Tibial artery (tissue), 4 donors: ENCODE measurements around the gene RAB27B.

ENCODE experiments used
- DNase-seq, 2 donors: peaks; one replicate each; pipeline ENCODE4 v3.0.0-alpha.2; 2019
- H3K27ac ChIP-seq, 2 donors: fragments of 200-600 bp; sonication (generic) in 1 of 2; 1 replicate in 1 of 2; 2 replicates in 1 of 2; pipeline ENCODE4 v1.5.1; 2018 to 2019; ENCODE audit warnings: mild to moderate bottlenecking in 1 of 2
- H3K27me3 ChIP-seq, 2 donors: fragments of 200-600 bp; sonication (generic) in 1 of 2; one replicate each; pipeline versions ENCODE4 v1.5.1 to v1.6.0; 2016 to 2019
- H3K36me3 ChIP-seq, 3 donors: fragments of 200-600 bp; sonication (generic) in 2 of 3; one replicate each; pipeline ENCODE4 v1.5.1; 2016 to 2019; ENCODE audit warnings: mild to moderate bottlenecking in 2 of 3
- H3K4me1 ChIP-seq, 4 donors: fragments of 200-600 bp; sonication (generic) in 2 of 4; 1 replicate in 3 of 4; 2 replicates in 1 of 4; pipeline ENCODE4 v1.5.1; 2016 to 2019
- H3K4me3 ChIP-seq, 2 donors: fragments of 200-600 bp; sonication (generic) in 1 of 2; 1 replicate in 1 of 2; 2 replicates in 1 of 2; pipeline ENCODE4 v1.5.1; 2018 to 2019; ENCODE audit warnings: mild to moderate bottlenecking in 2 of 2
- H3K9me3 ChIP-seq, 3 donors: fragments of 200-600 bp; sonication (generic) in 1 of 3; one replicate each; pipeline ENCODE4 v1.5.1; 2016 to 2019
- intact Hi-C: fragments of 100-400 bp; cut with DNase I; formaldehyde crosslinking; loops from one replicate; pipeline ENCODE4 v1.15.0; 2023; ENCODE audit warnings: low total_unique reads
- TF ChIP-seq, protein P1 (sequence below), 2 experiments: fragments of 200-600 bp in 1 of 2; fragments of 450-650 bp in 1 of 2; IDR thresholded peaks; one replicate each; pipeline ENCODE4 v1.5.1; 2017 to 2019; ENCODE audit warnings: antibody characterized with exemption in 2 of 2, mild to moderate bottlenecking in 1 of 2, moderate library complexity in 1 of 2

Gene RAB27B

DNA sequence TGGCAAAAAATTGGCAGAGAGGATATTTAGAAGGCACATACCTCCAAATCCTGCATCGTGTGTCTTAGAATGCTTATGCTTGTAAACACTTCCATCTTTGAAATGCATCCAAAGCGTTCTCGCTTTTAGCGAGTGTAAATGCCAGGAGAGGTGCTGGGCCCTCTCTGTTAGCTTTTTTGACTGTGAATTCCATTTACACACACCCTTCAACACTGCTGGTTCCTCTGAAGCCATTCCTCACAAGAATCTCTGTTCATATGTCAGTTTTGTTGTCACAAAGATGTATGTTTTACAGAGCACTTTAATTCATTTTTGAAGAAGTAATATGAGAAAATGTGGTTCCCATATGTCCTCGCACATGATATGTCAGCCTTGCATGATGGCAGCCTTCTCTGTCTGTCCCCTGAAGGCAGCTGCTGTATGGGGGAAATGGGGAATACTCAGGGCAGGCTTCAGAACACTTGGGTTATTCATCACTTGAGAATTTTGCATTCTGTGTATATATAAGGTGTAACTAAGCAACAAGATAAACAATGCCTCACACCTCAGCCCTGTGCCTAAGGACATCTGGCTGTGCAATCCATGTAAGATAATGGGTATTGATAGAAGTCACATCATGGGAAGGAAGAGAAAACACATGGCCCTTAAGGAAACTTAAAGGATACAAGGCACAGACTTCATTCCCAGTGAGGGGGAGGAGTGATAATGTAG is 52.3 kb downstream of the RAB27B start:
- H3K27me3 ChIP-seq = no peaks in the 10 kb centered on the region
- intact Hi-C loops = no loop called here
- TF ChIP-seq, protein P1, sequence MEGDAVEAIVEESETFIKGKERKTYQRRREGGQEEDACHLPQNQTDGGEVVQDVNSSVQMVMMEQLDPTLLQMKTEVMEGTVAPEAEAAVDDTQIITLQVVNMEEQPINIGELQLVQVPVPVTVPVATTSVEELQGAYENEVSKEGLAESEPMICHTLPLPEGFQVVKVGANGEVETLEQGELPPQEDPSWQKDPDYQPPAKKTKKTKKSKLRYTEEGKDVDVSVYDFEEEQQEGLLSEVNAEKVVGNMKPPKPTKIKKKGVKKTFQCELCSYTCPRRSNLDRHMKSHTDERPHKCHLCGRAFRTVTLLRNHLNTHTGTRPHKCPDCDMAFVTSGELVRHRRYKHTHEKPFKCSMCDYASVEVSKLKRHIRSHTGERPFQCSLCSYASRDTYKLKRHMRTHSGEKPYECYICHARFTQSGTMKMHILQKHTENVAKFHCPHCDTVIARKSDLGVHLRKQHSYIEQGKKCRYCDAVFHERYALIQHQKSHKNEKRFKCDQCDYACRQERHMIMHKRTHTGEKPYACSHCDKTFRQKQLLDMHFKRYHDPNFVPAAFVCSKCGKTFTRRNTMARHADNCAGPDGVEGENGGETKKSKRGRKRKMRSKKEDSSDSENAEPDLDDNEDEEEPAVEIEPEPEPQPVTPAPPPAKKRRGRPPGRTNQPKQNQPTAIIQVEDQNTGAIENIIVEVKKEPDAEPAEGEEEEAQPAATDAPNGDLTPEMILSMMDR (IDR thresholded peaks at IDR 0.05) = no peak
- no peak overlapping the region for H3K4me3 ChIP-seq
- H3K36me3 ChIP-seq = no peaks in the 10 kb centered on the region
- no peak overlapping the region for H3K27ac ChIP-seq
- DNase-seq = no peak
- no peaks in the 10 kb centered on the region for H3K4me1 ChIP-seq
- no peaks in the 10 kb centered on the region for H3K9me3 ChIP-seq

DNA sequence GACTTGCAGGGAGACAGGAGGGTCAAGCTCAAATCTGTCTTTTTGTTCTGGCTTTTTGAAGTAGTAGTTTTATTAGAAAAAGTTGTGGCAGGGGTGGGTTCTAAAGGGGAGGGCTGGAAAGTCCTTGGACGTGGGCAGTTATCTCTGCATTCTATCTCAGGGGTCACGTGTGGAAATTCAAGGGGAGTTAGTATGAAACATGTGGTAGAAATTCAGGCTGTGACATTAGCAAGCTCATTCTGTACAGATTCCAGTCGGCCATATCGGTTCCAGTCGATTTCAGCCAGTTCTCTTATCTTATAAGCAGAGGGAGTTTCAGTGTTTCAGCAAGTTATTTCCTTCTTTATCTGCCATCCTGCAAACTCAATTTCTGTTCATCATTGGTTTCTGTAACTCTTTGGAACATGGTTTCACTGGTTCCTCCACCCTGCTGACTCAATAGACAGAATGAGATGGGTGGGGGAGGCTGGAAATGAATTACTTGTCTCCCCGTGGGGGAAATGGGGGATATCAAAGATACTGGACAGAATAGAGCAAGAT is 53.0 kb downstream of the RAB27B start:
- no peaks in the 10 kb centered on the region for H3K36me3 ChIP-seq
- intact Hi-C loops = no loop called here
- no peak for DNase-seq
- no peaks in the 10 kb centered on the region for H3K9me3 ChIP-seq
- H3K4me3 ChIP-seq = no peak overlapping the region
- TF ChIP-seq, protein P1 (IDR thresholded peaks at IDR 0.05) = no peak
- H3K4me1 ChIP-seq = no peaks in the 10 kb centered on the region
- no peaks in the 10 kb centered on the region for H3K27me3 ChIP-seq
- no peak overlapping the region for H3K27ac ChIP-seq

GRCh38 chr18:54882318-54882717 is 54.0 kb downstream of the RAB27B start:
- DNase-seq = no peak

DNA sequence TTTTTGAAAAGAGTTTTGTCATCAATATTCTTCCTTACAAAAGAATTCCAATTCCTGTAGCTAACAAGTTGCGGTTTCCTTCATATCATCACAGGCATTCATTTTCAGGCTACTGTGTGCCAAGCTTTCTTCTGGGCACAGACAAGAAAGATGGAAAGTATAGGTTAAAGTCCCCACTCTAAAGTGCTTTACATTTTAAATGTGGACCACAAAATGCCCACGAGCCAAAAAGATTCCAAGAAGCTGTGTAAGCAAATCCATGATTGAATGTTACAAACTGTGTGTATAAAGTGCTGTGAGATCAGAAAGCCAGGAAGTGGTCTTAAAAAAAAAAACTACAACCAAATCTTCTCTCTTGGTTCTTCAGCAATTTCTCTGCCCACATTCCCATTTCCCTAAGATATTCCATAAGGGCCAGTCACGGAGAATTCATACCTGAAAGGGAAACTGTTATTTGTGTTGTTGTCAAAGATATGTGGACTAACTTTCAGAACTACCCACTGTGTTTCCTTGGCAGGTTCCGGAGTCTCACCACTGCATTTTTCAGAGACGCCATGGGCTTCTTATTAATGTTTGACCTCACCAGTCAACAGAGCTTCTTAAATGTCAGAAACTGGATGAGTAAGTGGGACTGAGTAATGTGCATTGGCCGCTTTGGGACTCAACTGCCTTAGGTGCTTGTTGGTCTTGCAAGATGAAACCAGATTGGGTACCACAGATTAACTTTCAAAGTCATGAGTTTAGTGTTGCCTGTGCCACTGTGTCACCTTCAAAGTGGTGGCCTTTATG is 55.7 kb downstream of the RAB27B start:
- H3K9me3 ChIP-seq = no peaks in the 10 kb centered on the region
- TF ChIP-seq, protein P1 (IDR thresholded peaks at IDR 0.05) = no peak
- intact Hi-C loops = no loop called here
- no peak overlapping the region for H3K27ac ChIP-seq
- H3K4me1 ChIP-seq = no peaks in the 10 kb centered on the region
- H3K27me3 ChIP-seq = no peaks in the 10 kb centered on the region
- H3K36me3 ChIP-seq = no peaks in the 10 kb centered on the region
- no peak overlapping the region for H3K4me3 ChIP-seq
- no peak for DNase-seq

More at GRCh38 chr18:54882318-54882717, 54.0 kb downstream of the RAB27B start:
- no peaks in the 10 kb centered on the region for H3K4me1 ChIP-seq
- no peak overlapping the region for H3K27ac ChIP-seq
- no peaks in the 10 kb centered on the region for H3K36me3 ChIP-seq
- H3K9me3 ChIP-seq = no peaks in the 10 kb centered on the region
- no peaks in the 10 kb centered on the region for H3K27me3 ChIP-seq
- H3K4me3 ChIP-seq = no peak overlapping the region
- TF ChIP-seq, protein P1 (IDR thresholded peaks at IDR 0.05) = no peak
- intact Hi-C loops = no loop called here

GRCh38 chr18:54888378-54888777 is 60.1 kb downstream of the RAB27B start:
- H3K9me3 ChIP-seq = no peaks in the 10 kb centered on the region
- H3K36me3 ChIP-seq = no peaks in the 10 kb centered on the region
- DNase-seq = no peak
- H3K27me3 ChIP-seq = no peaks in the 10 kb centered on the region
- intact Hi-C loops = no loop called here
- TF ChIP-seq, protein P1 (IDR thresholded peaks at IDR 0.05) = no peak
- no peaks in the 10 kb centered on the region for H3K4me1 ChIP-seq
- H3K27ac ChIP-seq = no peak overlapping the region
- no peak overlapping the region for H3K4me3 ChIP-seq
